Astrocyte (in vitro differentiated cells and primary cell): ENCODE measurements around the gene C18orf63. TPM values are rescaled to one million over a fixed set of nuclear protein-coding genes. Genes with fewer than 3 reads are reported as not detected.

Experiments used
- DNase-seq: peaks from one replicate; pipeline ENCODE4 v3.0.0-alpha.2; 2010; ENCODE audit warnings: low read depth
- FAIRE-seq: peaks from 2 replicates; lab custom pipeline; 2011; peaks lifted over from hg19 to GRCh38; lab: Jason Lieb, UNC
- H2AFZ ChIP-seq: 2 replicates; pipeline ENCODE4 v1.6.0; 2012; ENCODE audit warnings: low read depth, low read length, inconsistent platforms
- H3K27ac ChIP-seq: 2 replicates; pipeline ENCODE4 v1.5.1; 2011; ENCODE audit warnings: low read depth, low read length, inconsistent platforms
- H3K27me3 ChIP-seq: 2 replicates; pipeline ENCODE4 v1.6.0; 2011; ENCODE audit warnings: low read length, inconsistent platforms; ENCODE audit not compliant: insufficient read depth
- H3K36me3 ChIP-seq: 2 replicates; pipeline ENCODE4 v1.5.1; 2011; ENCODE audit warnings: low read length, inconsistent platforms; ENCODE audit not compliant: insufficient read depth
- H3K4me1 ChIP-seq: 2 replicates; pipeline ENCODE4 v1.5.1; 2011; ENCODE audit warnings: low read length, inconsistent platforms; ENCODE audit not compliant: insufficient read depth
- H3K4me2 ChIP-seq: 2 replicates; pipeline ENCODE4 v1.6.0; 2012; ENCODE audit warnings: low read length, inconsistent platforms
- H3K4me3 ChIP-seq: 2 replicates; pipeline ENCODE4 v1.5.1; 2011; ENCODE audit warnings: low read depth, mild to moderate bottlenecking, low read length, inconsistent platforms; ENCODE audit not compliant: insufficient read depth
- H3K79me2 ChIP-seq: 2 replicates; pipeline ENCODE4 v1.6.0; 2012; ENCODE audit warnings: mild to moderate bottlenecking, low read length, inconsistent platforms; ENCODE audit not compliant: insufficient read depth
- H3K9ac ChIP-seq: 2 replicates; pipeline ENCODE4 v1.6.0; 2012; ENCODE audit warnings: mild to moderate bottlenecking, low read length, inconsistent platforms
- H3K9me3 ChIP-seq: 2 replicates; pipeline ENCODE4 v1.5.1; 2012; ENCODE audit warnings: low read depth, mild to moderate bottlenecking, low read length, inconsistent platforms; ENCODE audit not compliant: insufficient read depth
- H4K20me1 ChIP-seq: 2 replicates; pipeline ENCODE4 v1.6.0; 2012; ENCODE audit warnings: low read length, inconsistent platforms; ENCODE audit not compliant: insufficient read depth
- H3K27ac Mint-ChIP-seq: one replicate; pipeline ENCODE4 v1.8.0; 2021; ENCODE audit warnings: mild to moderate bottlenecking, mixed read lengths; ENCODE audit not compliant: unreplicated experiment
- H3K27me3 Mint-ChIP-seq: one replicate; pipeline ENCODE4 v1.8.0; 2021; ENCODE audit warnings: low read depth, mixed read lengths; ENCODE audit not compliant: unreplicated experiment
- H3K36me3 Mint-ChIP-seq: one replicate; pipeline ENCODE4 v1.8.0; 2021; ENCODE audit warnings: low read depth, mixed read lengths; ENCODE audit not compliant: unreplicated experiment
- H3K4me1 Mint-ChIP-seq: one replicate; pipeline ENCODE4 v1.8.0; 2021; ENCODE audit warnings: low read depth, mixed read lengths; ENCODE audit not compliant: unreplicated experiment
- H3K4me3 Mint-ChIP-seq: one replicate; pipeline ENCODE4 v1.8.0; 2021; ENCODE audit warnings: mild to moderate bottlenecking, moderate library complexity, mixed read lengths; ENCODE audit not compliant: unreplicated experiment
- H3K9me3 Mint-ChIP-seq: one replicate; pipeline ENCODE4 v1.8.0; 2021; ENCODE audit warnings: mild to moderate bottlenecking, mixed read lengths; ENCODE audit not compliant: unreplicated experiment
- CTCF ChIP-seq: IDR thresholded peaks from 2 replicates; pipeline ENCODE4 v1.5.1; 2011; ENCODE audit warnings: low read depth, mild to moderate bottlenecking, inconsistent platforms, low read length, moderate library complexity; ENCODE audit not compliant: insufficient read depth
- EZH2 ChIP-seq: IDR thresholded peaks from 2 replicates; pipeline ENCODE4 v1.6.1; 2012; ENCODE audit warnings: mild to moderate bottlenecking, low read length, inconsistent platforms; ENCODE audit not compliant: insufficient read depth
- total RNA-seq: library from RNA; stranded (reverse); gene quantifications from 2 replicates; pipeline ENCODE4 v1.2.1, GENCODE V29; 2021

C18orf63 gene
- total RNA-seq, 1 donor from 2014 or later: not detected

DNA sequence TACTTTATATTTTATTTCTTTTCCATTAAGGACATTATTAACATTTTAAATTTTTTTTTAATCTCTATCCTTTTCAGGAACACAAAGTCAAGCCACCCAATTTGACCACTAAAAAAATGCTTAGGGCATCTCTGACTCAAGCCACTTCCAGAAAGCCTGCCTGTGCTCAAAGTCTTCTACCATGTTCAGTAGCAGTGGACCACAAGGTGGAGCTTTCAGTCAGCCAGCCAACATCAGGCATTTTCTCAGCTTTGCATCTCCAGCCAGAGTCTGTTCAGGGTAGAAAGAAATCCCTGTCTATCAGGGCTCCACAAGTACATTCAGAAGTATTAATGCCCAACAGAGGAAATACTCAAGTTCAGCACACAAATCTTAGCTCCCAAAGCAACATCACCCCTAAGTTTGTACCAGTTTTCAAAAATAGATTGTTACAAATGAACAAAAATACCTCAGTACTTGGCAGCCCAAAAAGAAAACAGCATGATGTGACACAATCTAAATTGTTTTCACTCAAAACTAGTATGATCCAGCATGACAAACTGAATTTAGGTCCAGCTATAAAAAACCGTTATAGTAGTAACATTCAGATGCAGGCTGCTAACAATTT, 37.6 kb downstream of the C18orf63 start:
- Mint-ChIP-seq H3K27ac (no peak overlapping the region), H3K4me3 (no peak overlapping the region), H3K27me3 (no peaks in the 10 kb centered on the region), H3K36me3 (no peaks in the 10 kb centered on the region), H3K9me3 (no peaks in the 10 kb centered on the region), H3K4me1 (peaks cover 7% of the 10 kb centered on the region)
- Histone ChIP-seq H4K20me1 (no peaks in the 10 kb centered on the region), H3K9ac (no peak overlapping the region), H3K27ac (no peak overlapping the region), H3K4me1 (peaks cover 3% of the 10 kb centered on the region), H3K4me3 (no peak overlapping the region), H3K4me2 (no peak overlapping the region), H3K79me2 (no peaks in the 10 kb centered on the region), H3K36me3 (no peaks in the 10 kb centered on the region), H2AFZ (no peak overlapping the region), H3K9me3 (no peaks in the 10 kb centered on the region), H3K27me3 (no peaks in the 10 kb centered on the region)
- DNase-seq (peak; percentile 41), FAIRE-seq (peak; percentile 43)
- TF ChIP-seq EZH2: no peak
- peak; percentile 70 for TF ChIP-seq CTCF

DNA sequence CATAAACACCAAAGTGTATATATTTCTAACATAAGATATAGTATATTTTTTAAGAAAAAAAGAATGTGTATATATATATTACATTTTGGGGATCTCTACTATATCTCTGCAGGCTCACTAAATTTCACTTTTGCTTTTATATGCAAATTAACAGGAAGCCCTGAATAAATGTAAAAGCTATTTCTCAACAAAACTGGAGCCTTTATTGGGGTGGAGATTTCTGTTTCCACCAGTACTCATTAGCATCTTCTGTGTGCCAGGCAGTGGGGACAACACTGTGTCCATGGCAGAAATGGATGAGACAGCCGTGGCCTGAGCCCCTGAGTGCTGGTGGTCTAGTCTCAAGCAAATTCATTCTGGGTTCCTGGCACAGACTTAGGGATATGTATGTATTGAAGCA, 41.3 kb downstream of the C18orf63 start:
- H2AFZ ChIP-seq: no peak overlapping the region
- Mint-ChIP-seq H3K27me3 (peaks cover 7% of the 10 kb centered on the region), H3K4me1 (no peaks in the 10 kb centered on the region), H3K36me3 (no peaks in the 10 kb centered on the region), H3K9me3 (no peaks in the 10 kb centered on the region), H3K27ac (no peak overlapping the region), H3K4me3 (no peak overlapping the region)
- no peaks in the 10 kb centered on the region for H3K4me1 ChIP-seq
- H3K36me3 ChIP-seq: no peaks in the 10 kb centered on the region
- no peak overlapping the region for H3K9ac ChIP-seq
- DNase-seq (no peak), FAIRE-seq (no peak)
- no peaks in the 10 kb centered on the region for H4K20me1 ChIP-seq
- H3K27ac ChIP-seq: no peak overlapping the region
- TF ChIP-seq EZH2: no peak
- TF ChIP-seq CTCF: no peak
- H3K9me3 ChIP-seq: no peaks in the 10 kb centered on the region
- H3K4me3 ChIP-seq: no peak overlapping the region
- no peaks in the 10 kb centered on the region for H3K27me3 ChIP-seq
- H3K4me2 ChIP-seq: no peak overlapping the region
- no peaks in the 10 kb centered on the region for H3K79me2 ChIP-seq

GRCh38 chr18:74360852-74361655, 45.4 kb downstream of the C18orf63 start:
- no peak overlapping the region for H3K9ac ChIP-seq
- Mint-ChIP-seq H3K4me1 (no peaks in the 10 kb centered on the region), H3K36me3 (no peaks in the 10 kb centered on the region), H3K27ac (no peak overlapping the region), H3K4me3 (no peak overlapping the region), H3K27me3 (peaks cover 8% of the 10 kb centered on the region), H3K9me3 (no peaks in the 10 kb centered on the region)
- no peak for TF ChIP-seq CTCF
- no peak for TF ChIP-seq EZH2
- H4K20me1 ChIP-seq: no peaks in the 10 kb centered on the region
- H3K79me2 ChIP-seq: no peaks in the 10 kb centered on the region
- no peak overlapping the region for H3K4me3 ChIP-seq
- DNase-seq (no peak), FAIRE-seq (no peak)
- H2AFZ ChIP-seq: no peak overlapping the region
- H3K27ac ChIP-seq: no peak overlapping the region
- no peaks in the 10 kb centered on the region for H3K27me3 ChIP-seq
- no peaks in the 10 kb centered on the region for H3K4me1 ChIP-seq
- no peak overlapping the region for H3K4me2 ChIP-seq
- H3K9me3 ChIP-seq: no peaks in the 10 kb centered on the region
- H3K36me3 ChIP-seq: no peaks in the 10 kb centered on the region
